K562 (cell line): ENCODE results near the gene LATS2. TPM values are rescaled to one million over a fixed set of nuclear protein-coding genes. Genes with fewer than 3 reads are reported as not detected.

ENCODE experiments used
- ATAC-seq: fragments of 200-7000 bp; cut with Tn5 transposase; 3 replicates; pipeline ENCODE4 v1.9.1; 2020; ENCODE audit warnings: moderate library complexity
- BruUV-seq: library from RNA; stranded (reverse); fragments of 400-500 nt; replicated peaks from 2 replicates; lab custom pipeline; 2021; lab: Mats Ljungman, UMichigan
- CTCF ChIA-PET: fragments of 300-600 bp; formaldehyde crosslinking; extraction: SDS; loops from one replicate; lab custom pipeline; 2021; ENCODE audit warnings: low intra/inter-chr PET ratio; lab: Yijun Ruan, JAX
- POLR2A ChIA-PET: fragments of 300-600, 350-650 bp; sonication (Branson Sonifier 250); formaldehyde crosslinking; extraction: SDS; loops from one replicate; lab custom pipeline; 2021; ENCODE audit warnings: antibody characterized with exemption, inconsistent platforms; lab: Yijun Ruan, JAX
- DNase-seq, 4 experiments: peaks; one replicate each; pipeline versions ENCODE4 v3.0.0 to v3.0.0-alpha.2; 2011 to 2018; ENCODE audit warnings: low spot score in 3 of 4, mixed read lengths in 3 of 4; ENCODE audit errors: extremely low read depth in 1 of 4
- FAIRE-seq: peaks from 2 replicates; lab custom pipeline; 2011; peaks lifted over from hg19 to GRCh38; lab: Jason Lieb, UNC
- H2AFZ ChIP-seq: 2 replicates; pipeline ENCODE4 v1.6.0; 2011; ENCODE audit warnings: low read depth, low read length, control low read depth, inconsistent platforms
- H3K27ac ChIP-seq: fragments of 200-600 bp; 3 replicates; pipeline ENCODE4 v1.8.0; 2011; ENCODE audit warnings: low read depth, mild to moderate bottlenecking, control low read depth, inconsistent platforms, low read length, moderate library complexity, mixed read lengths; ENCODE audit errors: extremely low read depth
- H3K27me3 ChIP-seq, 2 experiments: fragments of 300-600 bp in 1 of 2; 2 replicates in 1 of 2; 3 replicates in 1 of 2; pipeline versions ENCODE4 v1.6.0 to v1.8.0; 2011; ENCODE audit warnings: inconsistent platforms in 2 of 2, low read length in 2 of 2, mild to moderate bottlenecking in 1 of 2, mixed read lengths in 1 of 2, moderate library complexity in 1 of 2; ENCODE audit not compliant: control insufficient read depth in 2 of 2, insufficient read depth in 2 of 2
- H3K36me3 ChIP-seq: fragments of 300-600 bp; 3 replicates; pipeline ENCODE4 v1.8.0; 2011; ENCODE audit warnings: mild to moderate bottlenecking, low read length, inconsistent platforms; ENCODE audit not compliant: control insufficient read depth, insufficient read depth
- H3K4me1 ChIP-seq, 2 experiments: fragments of 200-600 bp in 1 of 2; replicated peaks in 1 of 2; 2 replicates in 1 of 2; 3 replicates in 1 of 2; pipeline versions ENCODE4 v1.5.1 to v1.8.0; 2011; ENCODE audit warnings: inconsistent platforms in 2 of 2, low read length in 2 of 2, mild to moderate bottlenecking in 1 of 2, mixed read lengths in 1 of 2, moderate library complexity in 1 of 2; ENCODE audit not compliant: control insufficient read depth in 2 of 2, insufficient read depth in 2 of 2
- H3K4me2 ChIP-seq: 2 replicates; pipeline ENCODE4 v1.6.1; 2011; ENCODE audit warnings: low read length, control low read depth, inconsistent platforms, mixed read lengths; ENCODE audit not compliant: insufficient read depth
- H3K4me3 ChIP-seq: fragments of 200-600 bp; sonication (generic), shearing (Covaris generic); 2 replicates; pipeline ENCODE4 v1.5.1; 2016; ENCODE audit warnings: control low read depth, inconsistent platforms
- H3K79me2 ChIP-seq: fragments of 200-600 bp; 3 replicates; pipeline ENCODE4 v1.8.0; 2011; ENCODE audit warnings: low read length, inconsistent platforms; ENCODE audit not compliant: control insufficient read depth, insufficient read depth
- H3K9ac ChIP-seq, 2 experiments: 2 replicates each; pipeline versions ENCODE4 v1.6.0 to v1.6.1; 2011; ENCODE audit warnings: low read depth in 2 of 2, low read length in 2 of 2, control low read depth in 1 of 2, inconsistent platforms in 1 of 2, mild to moderate bottlenecking in 1 of 2, mixed read lengths in 1 of 2; ENCODE audit not compliant: insufficient read depth in 1 of 2
- H3K9me1 ChIP-seq: one replicate; pipeline ENCODE4 v1.6.0; 2011; ENCODE audit warnings: inconsistent platforms, mild to moderate bottlenecking, low read length, moderate library complexity; ENCODE audit not compliant: control insufficient read depth, insufficient read depth
- H3K9me3 ChIP-seq: replicated peaks from 2 replicates; pipeline ENCODE4 v1.5.1; 2011; ENCODE audit warnings: low read depth, low read length, inconsistent platforms; ENCODE audit not compliant: control insufficient read depth, insufficient read depth
- H4K20me1 ChIP-seq: replicated peaks from 2 replicates; pipeline ENCODE4 v1.6.1; 2011; ENCODE audit warnings: low read length, inconsistent platforms, mixed read lengths; ENCODE audit not compliant: control insufficient read depth, insufficient read depth
- CBX1 ChIP-seq: sonication (generic); IDR thresholded peaks from 2 replicates; pipeline ENCODE4 v1.6.1; 2016; ENCODE audit warnings: antibody characterized with exemption, low read depth, mild to moderate bottlenecking
- E2F5 ChIP-seq: sonication (generic); formaldehyde crosslinking; IDR thresholded peaks from 2 replicates; pipeline ENCODE4 v1.8.0; 2022; ENCODE audit warnings: mild to moderate bottlenecking, missing genetic modification reagents
- FOXJ3 ChIP-seq: sonication (generic); formaldehyde crosslinking; IDR thresholded peaks from 2 replicates; pipeline ENCODE4 v1.4.0; 2020; ENCODE audit warnings: mild to moderate bottlenecking, missing genetic modification reagents
- GABPB2 ChIP-seq: fragments of 250-450 bp; sonication (Bioruptor Pico); conservative IDR thresholded peaks from 2 replicates; pipeline ENCODE4 v1.5.1; 2021; ENCODE audit warnings: mild to moderate bottlenecking
- HSF4 ChIP-seq: fragments of 250-450 bp; sonication (Bioruptor Pico); IDR thresholded peaks from 2 replicates; pipeline ENCODE4 v2.1.2; 2022; ENCODE audit warnings: mild to moderate bottlenecking, moderate library complexity, borderline replicate concordance
- MLX ChIP-seq, 2 experiments: fragments of 450-650 bp in 1 of 2; sonication (generic) in 1 of 2; formaldehyde crosslinking; conservative IDR thresholded peaks; 2 replicates each; pipeline versions ENCODE4 v1.4.0 to v1.8.1; 2020 to 2022; ENCODE audit warnings: mild to moderate bottlenecking in 1 of 2, missing genetic modification reagents in 1 of 2
- NKRF ChIP-seq: fragments of 450-650 bp; IDR thresholded peaks from 2 replicates; pipeline ENCODE4 v1.6.1; 2016; ENCODE audit warnings: borderline replicate concordance
- SPI1 ChIP-seq: IDR thresholded peaks from 2 replicates; pipeline ENCODE4 v1.6.1; 2011; ENCODE audit warnings: low read depth, low read length, control low read depth, borderline replicate concordance
- TAF15 ChIP-seq: fragments of 200-400 bp; formaldehyde crosslinking; IDR thresholded peaks from 2 replicates; pipeline ENCODE4 v1.6.1; 2017; ENCODE audit warnings: mild to moderate bottlenecking, low read depth, low read length, moderate library complexity
- ZNF197 ChIP-seq: fragments of 200-800 bp; sonication (Bioruptor generic); IDR thresholded peaks from 2 replicates; pipeline ENCODE4 v1.6.1; 2016; ENCODE audit warnings: low read depth, missing genetic modification characterization, missing compliant biosample characterization
- ZNF589 ChIP-seq: fragments of 200-800 bp; sonication (Bioruptor generic); IDR thresholded peaks from 2 replicates; pipeline ENCODE4 v1.6.1; 2016; ENCODE audit warnings: low read depth, missing genetic modification characterization, missing compliant biosample characterization
- WGBS: fragments of 100-300 bp; shearing (Covaris generic); methylation state at CpG from one replicate; pipeline ENCODE4 v1.1.6; 2016; ENCODE audit warnings: low coverage, mixed read lengths; ENCODE audit not compliant: insufficient coverage; ENCODE audit errors: missing lambda C conversion rate; 5-methylcytosine and 5-hydroxymethylcytosine counted together
- in situ Hi-C: fragments of 300-500 bp; cut with MboI; formaldehyde crosslinking; loops from 4 replicates; pipeline ENCODE4 v1.15.0; 2018; ENCODE audit warnings: inconsistent platforms, mixed read lengths
- intact Hi-C: fragments of 100-400 bp; cut with micrococcal nuclease; formaldehyde crosslinking; loops from 2 replicates; pipeline ENCODE4 v1.14.2; 2022
- polyA plus RNA-seq, 8 experiments: library from polyadenylated mRNA; depleted of rRNA in 4 of 8; stranded (reverse) in 5 of 8; unstranded in 3 of 8; fragments of >200 nt; fragmentation: Nextera tagmentation in 2 of 8; fragmentation: Illumina TruSeq in 1 of 8; extraction: Ambion mirVana in 2 of 8; extraction: Trizol in 1 of 8; gene quantifications; 2 replicates each; pipeline versions ENCODE4 v1.2.1 to v1.2.3, GENCODE V29; 2011 to 2014; ENCODE audit warnings: inconsistent platforms in 1 of 8, missing spikeins in 1 of 8
- total RNA-seq, 7 experiments: library from RNA; depleted of rRNA in 6 of 7; stranded (reverse); fragments of >200 nt in 6 of 7; fragmentation: Illumina TruSeq in 2 of 7; extraction: Trizol in 2 of 7; gene quantifications; 2 replicates each; pipeline versions ENCODE4 v1.2.1 to v1.2.3, GENCODE V29; 2011 to 2021; ENCODE audit warnings: low replicate concordance in 1 of 7
- TF ChIP-seq, protein P1 (sequence below): fragments of 450-650 bp; IDR thresholded peaks from 2 replicates; pipeline ENCODE4 v1.7.1; 2018; ENCODE audit warnings: mild to moderate bottlenecking, low read depth; ENCODE audit not compliant: partially characterized antibody

The LATS2 gene
- total and polyA plus RNA-seq, 9 of the 15 experiments (the other 6 are each of a cell fraction or from before 2014, with no cell fraction given), result 0.18 to 3.7 (median 0.76) TPM

DNA sequence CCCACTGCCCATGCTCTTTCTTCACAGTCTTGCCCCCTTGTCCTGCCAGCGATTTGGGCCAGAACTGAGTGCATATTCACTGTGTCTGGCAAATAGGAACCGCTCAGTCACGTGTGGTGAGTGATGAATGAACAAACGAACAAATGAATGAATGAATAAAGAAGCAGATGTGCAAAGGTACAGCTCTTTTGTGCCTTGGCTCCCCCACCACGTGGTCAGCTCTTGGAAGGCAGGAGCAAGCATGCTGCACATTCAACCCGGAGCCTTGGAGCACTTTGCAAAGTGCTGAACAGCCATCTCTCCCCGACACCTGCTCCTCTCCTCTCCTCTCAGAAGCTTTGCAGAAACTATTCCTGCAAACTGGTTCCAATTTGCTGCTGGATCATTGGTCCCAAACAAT is 52.4 kb downstream of the LATS2 start (continued):
- TF ChIP-seq MLX (CRISPR knock-in tag; conservative IDR thresholded peaks at IDR 0.05) (no peak), SPI1 (no peak), GABPB2 (CRISPR knock-in tag) (no peak), CBX1 (no peak)

DNA sequence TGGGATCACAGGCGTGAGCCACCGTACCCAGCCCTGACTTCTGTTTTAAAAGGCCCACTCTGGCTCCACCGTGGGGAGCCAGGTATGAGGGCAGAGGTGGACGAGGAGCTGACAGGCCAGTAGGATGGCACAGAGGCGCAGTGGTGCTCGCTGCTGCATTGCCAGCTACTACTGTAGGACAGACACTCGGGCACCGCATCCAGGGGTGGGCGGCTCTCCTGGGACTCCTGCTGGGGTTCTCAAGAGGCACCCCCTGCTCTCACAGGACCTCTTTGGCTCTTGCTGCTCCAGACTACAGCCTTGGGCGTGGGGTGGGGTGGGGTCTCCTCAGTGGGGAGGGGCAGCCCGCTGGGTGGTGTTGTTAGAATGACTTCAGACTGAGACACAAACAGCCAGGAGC is 53.4 kb downstream of the LATS2 start:
- Histone ChIP-seq H3K9me1 (no peaks in the 10 kb centered on the region), H3K79me2 (no peaks in the 10 kb centered on the region), H3K9me3 (no peaks in the 10 kb centered on the region), H3K4me3 (no peak overlapping the region), H4K20me1 (no peaks in the 10 kb centered on the region), H3K36me3 (no peaks in the 10 kb centered on the region), H3K4me2 (no peak overlapping the region), H3K27me3 (no peaks in the 10 kb centered on the region; a peak in 1 of 5 replicates), H2AFZ (no peak overlapping the region), H3K9ac (no peak overlapping the region), H3K27ac (no peak overlapping the region), H3K4me1 (peaks cover 0 to 6% of the 10 kb centered on the region in 2 experiments; a peak in 1 of 5 replicates)
- POLR2A ChIA-PET, result no interaction called here
- in situ Hi-C loops (no loop called here), intact Hi-C loops (no loop called here)
- no TSS peak for BruUV-seq
- CTCF ChIA-PET, result no interaction called here
- 8% methylated on average over 2 of the region's 11 CpGs for WGBS
- no peak for ATAC-seq
- no peak for FAIRE-seq
- no peak for DNase-seq
- TF ChIP-seq TAF15 (no peak), ZNF197 (CRISPR knock-in tag) (no peak), ZNF589 (CRISPR knock-in tag) (no peak), NKRF (no peak), HSF4 (no peak), E2F5 (no peak), FOXJ3 (CRISPR knock-in tag) (no peak)
- TF ChIP-seq, protein P1, sequence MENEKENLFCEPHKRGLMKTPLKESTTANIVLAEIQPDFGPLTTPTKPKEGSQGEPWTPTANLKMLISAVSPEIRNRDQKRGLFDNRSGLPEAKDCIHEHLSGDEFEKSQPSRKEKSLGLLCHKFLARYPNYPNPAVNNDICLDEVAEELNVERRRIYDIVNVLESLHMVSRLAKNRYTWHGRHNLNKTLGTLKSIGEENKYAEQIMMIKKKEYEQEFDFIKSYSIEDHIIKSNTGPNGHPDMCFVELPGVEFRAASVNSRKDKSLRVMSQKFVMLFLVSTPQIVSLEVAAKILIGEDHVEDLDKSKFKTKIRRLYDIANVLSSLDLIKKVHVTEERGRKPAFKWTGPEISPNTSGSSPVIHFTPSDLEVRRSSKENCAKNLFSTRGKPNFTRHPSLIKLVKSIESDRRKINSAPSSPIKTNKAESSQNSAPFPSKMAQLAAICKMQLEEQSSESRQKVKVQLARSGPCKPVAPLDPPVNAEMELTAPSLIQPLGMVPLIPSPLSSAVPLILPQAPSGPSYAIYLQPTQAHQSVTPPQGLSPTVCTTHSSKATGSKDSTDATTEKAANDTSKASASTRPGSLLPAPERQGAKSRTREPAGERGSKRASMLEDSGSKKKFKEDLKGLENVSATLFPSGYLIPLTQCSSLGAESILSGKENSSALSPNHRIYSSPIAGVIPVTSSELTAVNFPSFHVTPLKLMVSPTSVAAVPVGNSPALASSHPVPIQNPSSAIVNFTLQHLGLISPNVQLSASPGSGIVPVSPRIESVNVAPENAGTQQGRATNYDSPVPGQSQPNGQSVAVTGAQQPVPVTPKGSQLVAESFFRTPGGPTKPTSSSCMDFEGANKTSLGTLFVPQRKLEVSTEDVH, result no peak
